NB4 (cell line): ENCODE data around the gene RNU11.
"Not testable (repeated sequence)": the region's sequence is repeated elsewhere in the genome, so short reads cannot be mapped to it uniquely, and the experiment has no call there.

Experiments
- DNase-seq: peaks from one replicate; pipeline ENCODE4 v3.0.0; 2010; ENCODE audit warnings: low read depth
- H3K4me3 ChIP-seq: one replicate; pipeline ENCODE4 v1.5.1; 2011; ENCODE audit warnings: mild to moderate bottlenecking, low read depth, low read length, moderate library complexity
- CTCF ChIP-seq: IDR thresholded peaks from one replicate; pipeline ENCODE4 v1.5.1; 2012; ENCODE audit warnings: low read depth, low read length
- MAX ChIP-seq: IDR thresholded peaks from 2 replicates; pipeline ENCODE4 v1.6.1; 2011; ENCODE audit warnings: low read depth, low read length
- MYC ChIP-seq: IDR thresholded peaks from 2 replicates; pipeline ENCODE4 v1.6.1; 2011; ENCODE audit warnings: low read depth, low read length
- POLR2A ChIP-seq: IDR thresholded peaks from 2 replicates; pipeline ENCODE4 v1.6.1; 2011; ENCODE audit warnings: mild to moderate bottlenecking; ENCODE audit not compliant: insufficient read length; ENCODE audit errors: extremely low read depth

The RNU11 gene

GRCh38 chr1:28644494-28644893 lies 3.9 kb upstream of the RNU11 start:
- TF ChIP-seq MAX, result no peak
- TF ChIP-seq POLR2A, result no peak
- no peak for DNase-seq
- H3K4me3 ChIP-seq, result peak overlapping the region; percentile 98

GRCh38 chr1:28645406-28645805 lies 3.0 kb upstream of the RNU11 start:
- not testable (repeated sequence) for DNase-seq, H3K4me3 ChIP-seq

GRCh38 chr1:28646040-28646439 lies 2.4 kb upstream of the RNU11 start:
- no peak for TF ChIP-seq MYC
- TF ChIP-seq CTCF, result no peak
- no peak for TF ChIP-seq POLR2A
- no peak for TF ChIP-seq MAX
- no peak overlapping the region for H3K4me3 ChIP-seq
- DNase-seq, result no peak

GRCh38 chr1:28648008-28648473 lies 359 bp upstream of the RNU11 start:
- peak overlapping the region; percentile 80 for H3K4me3 ChIP-seq
- DNase-seq, result peak; percentile 96
- TF ChIP-seq POLR2A (no peak), MAX (peak; percentile 68), CTCF (no peak), MYC (peak; percentile 59)

- not testable (repeated sequence) for H3K4me3 ChIP-seq, DNase-seq
Measured at GRCh38 chr1:28653063-28653462, 4.7 kb downstream of the RNU11 start.

- not testable (repeated sequence) for H3K4me3 ChIP-seq
- peak; percentile 29 for DNase-seq
Measured at GRCh38 chr1:28653870-28654269, 5.5 kb downstream of the RNU11 start.

GRCh38 chr1:28655448-28656311 lies 7.3 kb downstream of the RNU11 start:
- DNase-seq, H3K4me3 ChIP-seq: not testable (repeated sequence)

GRCh38 chr1:28656335-28656734 lies 7.9 kb downstream of the RNU11 start:
- no peak overlapping the region for H3K4me3 ChIP-seq
- DNase-seq, result no peak
- TF ChIP-seq POLR2A, result no peak
- TF ChIP-seq MYC, result no peak
- no peak for TF ChIP-seq MAX
- no peak for TF ChIP-seq CTCF
